IMR-90 (cell line): ENCODE results near the gene GPC4. TPM values are rescaled to one million over a fixed set of nuclear protein-coding genes. Genes with fewer than 3 reads are reported as not detected.

Source experiments
- ATAC-seq: fragments of 200-7000 bp; cut with Tn5 transposase; 2 replicates; pipeline ENCODE4 v1.9.1; 2020; ENCODE audit warnings: low read depth, mild to moderate bottlenecking, moderate library complexity
- BruUV-seq: library from RNA; stranded (reverse); fragments of 400-500 nt; replicated peaks from 2 replicates; lab custom pipeline; 2021; lab: Mats Ljungman, UMichigan
- CTCF ChIA-PET: fragments of 300-600 bp; formaldehyde crosslinking; extraction: SDS; loops from one replicate; lab custom pipeline; 2021; ENCODE audit warnings: antibody characterized with exemption; lab: Yijun Ruan, JAX
- POLR2A ChIA-PET: fragments of 300-600 bp; sonication (Branson Sonifier 250); formaldehyde crosslinking; loops from one replicate; lab custom pipeline; 2022; ENCODE audit warnings: antibody characterized with exemption; ENCODE audit not compliant: unreplicated experiment; lab: Charles Lee
- DNase-seq: peaks from one replicate; pipeline ENCODE4 v3.0.0; 2013
- H2AFZ ChIP-seq: replicated peaks from 2 replicates; pipeline ENCODE3; 2013; ENCODE audit warnings: low read length, mild to moderate bottlenecking; ENCODE audit not compliant: poor library complexity
- H2AK5ac ChIP-seq: 2 replicates; pipeline ENCODE4 v1.6.1; 2013; ENCODE audit warnings: low read depth, low read length, inconsistent platforms
- H2AK9ac ChIP-seq: replicated peaks from 2 replicates; pipeline ENCODE3; 2013; ENCODE audit warnings: mild to moderate bottlenecking, low read depth, low read length, moderate library complexity; ENCODE audit not compliant: poor library complexity
- H2BK120ac ChIP-seq: 2 replicates; pipeline ENCODE4 v1.6.1; 2013; ENCODE audit warnings: low read depth, low read length, inconsistent platforms
- H2BK15ac ChIP-seq: 3 replicates; pipeline ENCODE4 v1.6.1; 2013; ENCODE audit warnings: low read depth, low read length, inconsistent platforms
- H2BK20ac ChIP-seq: 2 replicates; pipeline ENCODE4 v1.6.1; 2013; ENCODE audit warnings: low read depth, mild to moderate bottlenecking, inconsistent platforms, low read length, moderate library complexity
- H2BK5ac ChIP-seq: 2 replicates; pipeline ENCODE4 v1.6.1; 2013; ENCODE audit warnings: mild to moderate bottlenecking, low read depth, low read length, inconsistent platforms; ENCODE audit not compliant: poor library complexity, severe bottlenecking
- H3K14ac ChIP-seq: replicated peaks from 2 replicates; pipeline ENCODE4 v1.6.1; 2013; ENCODE audit warnings: low read depth, low read length, inconsistent platforms
- H3K18ac ChIP-seq: 2 replicates; pipeline ENCODE4 v1.6.1; 2013; ENCODE audit warnings: low read depth, low read length, control low read depth
- H3K23ac ChIP-seq: 2 replicates; pipeline ENCODE4 v1.6.1; 2013; ENCODE audit warnings: low read depth, low read length, inconsistent platforms
- H3K27ac ChIP-seq: 2 replicates; pipeline ENCODE4 v1.5.1; 2013; ENCODE audit warnings: mild to moderate bottlenecking, control low read depth, low read length; ENCODE audit not compliant: insufficient read depth
- H3K27me3 ChIP-seq: 2 replicates; pipeline ENCODE4 v1.6.1; 2013; ENCODE audit warnings: low read length; ENCODE audit not compliant: control insufficient read depth, insufficient read depth
- H3K36me3 ChIP-seq: 2 replicates; pipeline ENCODE4 v1.6.1; 2013; ENCODE audit warnings: low read length, mixed read lengths; ENCODE audit not compliant: control insufficient read depth, insufficient read depth
- H3K4ac ChIP-seq: 2 replicates; pipeline ENCODE4 v1.6.1; 2013; ENCODE audit warnings: low read depth, low read length, inconsistent platforms
- H3K4me1 ChIP-seq: 2 replicates; pipeline ENCODE4 v1.6.1; 2013; ENCODE audit warnings: low read length, mixed read lengths; ENCODE audit not compliant: control insufficient read depth, insufficient read depth
- H3K4me2 ChIP-seq: 2 replicates; pipeline ENCODE4 v1.6.1; 2013; ENCODE audit warnings: low read depth, mild to moderate bottlenecking, control low read depth, low read length, moderate library complexity
- H3K4me3 ChIP-seq: 2 replicates; pipeline ENCODE4 v1.5.1; 2013; ENCODE audit warnings: low read depth, mild to moderate bottlenecking, control low read depth, low read length, moderate library complexity; ENCODE audit not compliant: insufficient read depth
- H3K56ac ChIP-seq: 2 replicates; pipeline ENCODE4 v1.6.1; 2013; ENCODE audit warnings: low read length, inconsistent platforms; ENCODE audit not compliant: insufficient read depth; ENCODE audit errors: extremely low read depth
- H3K79me1 ChIP-seq, 2 experiments: 2 replicates each; pipeline ENCODE4 v1.6.1; 2013; ENCODE audit warnings: low read length in 2 of 2, inconsistent platforms in 1 of 2, low read depth in 1 of 2
- H3K9ac ChIP-seq: 2 replicates; pipeline ENCODE4 v1.6.1; 2013; ENCODE audit warnings: low read depth, low read length, control low read depth
- H3K9me1 ChIP-seq: 2 replicates; pipeline ENCODE4 v1.6.1; 2013; ENCODE audit warnings: low read length, inconsistent platforms; ENCODE audit not compliant: insufficient read depth
- H3K9me3 ChIP-seq: 2 replicates; pipeline ENCODE4 v1.6.1; 2013; ENCODE audit warnings: low read length; ENCODE audit not compliant: control insufficient read depth, insufficient read depth
- H4K20me1 ChIP-seq: 2 replicates; pipeline ENCODE4 v1.6.1; 2013; ENCODE audit warnings: low read length, inconsistent platforms; ENCODE audit not compliant: insufficient read depth
- H4K5ac ChIP-seq: 2 replicates; pipeline ENCODE4 v1.6.1; 2013; ENCODE audit warnings: mild to moderate bottlenecking, low read depth, low read length, control low read depth
- H4K8ac ChIP-seq, 2 experiments: 2 replicates each; pipeline ENCODE4 v1.6.1; 2013; ENCODE audit warnings: low read depth in 2 of 2, low read length in 2 of 2, control low read depth in 1 of 2, inconsistent platforms in 1 of 2
- H4K91ac ChIP-seq: 2 replicates; pipeline ENCODE4 v1.6.1; 2013; ENCODE audit warnings: low read depth, low read length, inconsistent platforms; ENCODE audit not compliant: insufficient read depth
- POLR2A ChIP-seq: IDR thresholded peaks from 2 replicates; pipeline ENCODE4 v1.6.1; 2012; ENCODE audit warnings: mild to moderate bottlenecking, low read depth, low read length
- SMC3 ChIP-seq: fragments of 150-350 bp; IDR thresholded peaks from 2 replicates; pipeline ENCODE4 v1.6.1; 2016; ENCODE audit warnings: low read depth, mild to moderate bottlenecking, antibody characterized with exemption, low read length, moderate library complexity
- WGBS, 2 experiments: methylation state at CpG; one replicate each; pipeline versions ENCODE4 v1.1.5 to v1.1.7; 2013; ENCODE audit warnings: missing lambda C conversion rate in 2 of 2; ENCODE audit not compliant: insufficient read length in 1 of 2; ENCODE audit errors: extremely low coverage in 2 of 2; 5-methylcytosine and 5-hydroxymethylcytosine counted together
- dilution Hi-C: fragments of 300-500 bp; cut with HindIII; formaldehyde crosslinking; loops from one replicate; pipeline ENCODE4 v1.14.3; 2018; ENCODE audit warnings: low sequenced_read_pairs; ENCODE audit not compliant: unreplicated experiment
- in situ Hi-C: fragments of 300-500 bp; cut with MboI; formaldehyde crosslinking; loops from 3 replicates; pipeline ENCODE4 v1.14.3; 2019; ENCODE audit warnings: low sequenced_read_pairs, inconsistent platforms, mixed read lengths
- intact Hi-C: fragments of 100-400 bp; cut with micrococcal nuclease; formaldehyde crosslinking; loops from 2 replicates; pipeline ENCODE4 v1.10.0; 2022
- polyA plus RNA-seq, 3 experiments: library from polyadenylated mRNA; depleted of rRNA; stranded (reverse); fragments of >200 nt; gene quantifications; 2 replicates each; pipeline ENCODE4 v1.2.3, GENCODE V29; 2012; ENCODE audit warnings: low replicate concordance in 1 of 3
- total RNA-seq: library from RNA; depleted of rRNA; stranded (reverse); fragments of >200 nt; gene quantifications from 2 replicates; pipeline ENCODE4 v1.2.3, GENCODE V29; 2012
- TF ChIP-seq, protein P1 (sequence below): conservative IDR thresholded peaks from 2 replicates; pipeline ENCODE4 v1.5.1; 2012; ENCODE audit warnings: mild to moderate bottlenecking, low read depth, low read length, improper control_type of control experiment

The GPC4 gene
- total and polyA plus RNA-seq, 2 of the 4 experiments (the other 2 are of a cell fraction), result 0.54 to 1.6 TPM

DNA sequence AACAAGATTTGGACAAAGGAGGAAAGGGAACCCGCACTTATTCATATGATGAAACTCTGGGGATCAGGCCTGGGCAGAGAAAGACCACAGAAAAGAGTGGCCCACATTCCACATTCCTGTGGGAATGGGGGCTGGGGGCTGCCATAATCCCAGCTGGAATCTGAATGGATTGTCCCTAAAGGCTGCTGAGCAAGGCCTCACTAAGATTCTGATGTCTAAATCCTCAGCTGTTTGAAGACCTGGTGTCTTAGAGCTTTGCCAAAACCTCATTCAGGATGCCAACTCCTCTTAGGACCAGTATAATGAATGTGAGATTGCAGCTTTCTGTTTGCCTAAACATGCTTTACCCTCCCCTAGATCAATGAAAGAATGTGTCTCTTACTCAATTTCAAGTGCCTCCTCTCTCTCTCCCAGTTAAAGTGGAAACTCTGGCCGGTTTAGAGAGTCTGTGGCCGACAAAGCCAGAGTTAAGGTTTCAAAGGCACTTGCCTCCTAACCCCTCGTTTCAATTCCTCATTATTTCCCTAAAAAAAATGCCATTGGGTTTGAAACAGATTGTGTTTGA lies 33.3 kb upstream of the GPC4 start:
- POLR2A ChIA-PET, result no interaction called here
- Histone ChIP-seq H3K9me3 (no peaks in the 10 kb centered on the region), H3K4ac (no peak overlapping the region), H2AFZ (no peak overlapping the region), H3K4me1 (no peaks in the 10 kb centered on the region; the same call in 1 of the 2 replicates), H4K91ac (no peak overlapping the region), H3K4me3 (no peak overlapping the region), H3K27ac (no peak overlapping the region), H3K18ac (no peak overlapping the region), H3K4me2 (no peak overlapping the region), H3K27me3 (peaks cover 5% of the 10 kb centered on the region; the same call in 1 of the 2 replicates), H3K9me1 (no peaks in the 10 kb centered on the region), H4K8ac (no peak overlapping the region), H3K23ac (no peak overlapping the region), H3K79me1 (no peaks in the 10 kb centered on the region), H2AK5ac (no peak overlapping the region), H3K56ac (no peak overlapping the region), H3K9ac (no peak overlapping the region), H3K14ac (no peak overlapping the region), H2BK15ac (no peak overlapping the region), H2BK5ac (no peak overlapping the region), H2BK120ac (no peak overlapping the region), H2AK9ac (no peak overlapping the region), H3K36me3 (no peaks in the 10 kb centered on the region), H4K5ac (no peak overlapping the region), H2BK20ac (no peak overlapping the region), H4K20me1 (no peaks in the 10 kb centered on the region)
- no CpG with 5 or more reads among the region's 4 CpGs for WGBS, 2 experiments
- in situ Hi-C loops (no loop called here), intact Hi-C loops (no loop called here), dilution Hi-C loops (no loop called here)
- no peak for ATAC-seq
- DNase-seq, result no peak
- TF ChIP-seq SMC3 (no peak), POLR2A (no peak)
- TF ChIP-seq, protein P1, sequence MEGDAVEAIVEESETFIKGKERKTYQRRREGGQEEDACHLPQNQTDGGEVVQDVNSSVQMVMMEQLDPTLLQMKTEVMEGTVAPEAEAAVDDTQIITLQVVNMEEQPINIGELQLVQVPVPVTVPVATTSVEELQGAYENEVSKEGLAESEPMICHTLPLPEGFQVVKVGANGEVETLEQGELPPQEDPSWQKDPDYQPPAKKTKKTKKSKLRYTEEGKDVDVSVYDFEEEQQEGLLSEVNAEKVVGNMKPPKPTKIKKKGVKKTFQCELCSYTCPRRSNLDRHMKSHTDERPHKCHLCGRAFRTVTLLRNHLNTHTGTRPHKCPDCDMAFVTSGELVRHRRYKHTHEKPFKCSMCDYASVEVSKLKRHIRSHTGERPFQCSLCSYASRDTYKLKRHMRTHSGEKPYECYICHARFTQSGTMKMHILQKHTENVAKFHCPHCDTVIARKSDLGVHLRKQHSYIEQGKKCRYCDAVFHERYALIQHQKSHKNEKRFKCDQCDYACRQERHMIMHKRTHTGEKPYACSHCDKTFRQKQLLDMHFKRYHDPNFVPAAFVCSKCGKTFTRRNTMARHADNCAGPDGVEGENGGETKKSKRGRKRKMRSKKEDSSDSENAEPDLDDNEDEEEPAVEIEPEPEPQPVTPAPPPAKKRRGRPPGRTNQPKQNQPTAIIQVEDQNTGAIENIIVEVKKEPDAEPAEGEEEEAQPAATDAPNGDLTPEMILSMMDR, result no peak
- CTCF ChIA-PET, result no interaction called here
- no TSS peak for BruUV-seq
